Kidney (tissue), 14 donors: Measurements from ENCODE around the gene KIR3DL1. TPM values are rescaled to one million over a fixed set of nuclear protein-coding genes. Genes with fewer than 3 reads are reported as not detected.
"Not testable (repeated sequence)": the region's sequence is repeated elsewhere in the genome, so short reads cannot be mapped to it uniquely, and the experiment has no call there.

Source experiments
- DNase-seq, 5 donors: peaks; one replicate each; pipeline ENCODE4 v3.0.0-alpha.2; 2013 to 2020
- FAIRE-seq: peaks from 2 replicates; lab custom pipeline; 2012; peaks lifted over from hg19 to GRCh38; lab: Jason Lieb, UNC
- H3K27ac ChIP-seq, 2 donors: one replicate each; pipeline ENCODE4 v1.7.0; 2013; ENCODE audit warnings: low read depth in 2 of 2, low read length in 2 of 2, inconsistent platforms in 1 of 2
- H3K27me3 ChIP-seq: one replicate; pipeline ENCODE4 v1.7.1; 2013; ENCODE audit warnings: low read length, inconsistent platforms; ENCODE audit not compliant: control insufficient read depth, insufficient read depth
- H3K36me3 ChIP-seq, 3 donors: one replicate each; pipeline versions ENCODE4 v1.7.0 to v1.7.1; 2013; ENCODE audit warnings: low read length in 3 of 3, control low read depth in 1 of 3, inconsistent platforms in 1 of 3; ENCODE audit not compliant: insufficient read depth in 3 of 3, control insufficient read depth in 2 of 3
- H3K4me1 ChIP-seq, 3 donors: one replicate each; pipeline versions ENCODE4 v1.7.0 to v1.7.1; 2013; ENCODE audit warnings: low read length in 3 of 3, inconsistent platforms in 1 of 3, low read depth in 1 of 3; ENCODE audit not compliant: control insufficient read depth in 2 of 3, insufficient read depth in 2 of 3
- H3K4me3 ChIP-seq, 3 donors: one replicate each; pipeline versions ENCODE4 v1.7.0 to v1.8.1; 2013; ENCODE audit warnings: low read length in 3 of 3, control low read depth in 1 of 3, inconsistent platforms in 1 of 3
- H3K9ac ChIP-seq, 3 donors: one replicate each; pipeline versions ENCODE4 v1.7.0 to v1.7.1; 2013; ENCODE audit warnings: low read length in 3 of 3, control low read depth in 1 of 3, inconsistent platforms in 1 of 3
- H3K9me3 ChIP-seq, 3 donors: one replicate each; pipeline versions ENCODE4 v1.7.0 to v1.7.1; 2013; ENCODE audit warnings: low read length in 3 of 3, control low read depth in 1 of 3, inconsistent platforms in 1 of 3; ENCODE audit not compliant: control insufficient read depth in 2 of 3, insufficient read depth in 1 of 3
- intact Hi-C: fragments of 100-400 bp; cut with DNase I; formaldehyde crosslinking; loops from one replicate; pipeline ENCODE4 v1.11.1; 2022
- polyA plus RNA-seq: library from polyadenylated mRNA; stranded (reverse); fragments of 350-450 nt; fragmentation: Illumina TruSeq; extraction: RNeasy Lipid Tissue Mini Kit (QIAGEN cat#74804); gene quantifications from one replicate; pipeline ENCODE4 v1.2.3, GENCODE V29; 2014; ENCODE audit warnings: low read depth, low replicate concordance; ENCODE audit not compliant: insufficient read depth
- total RNA-seq: library from RNA; stranded (reverse); fragmentation: NEBNext Ultra II Directional; extraction: Animal tissue kit (Norgen Biotek cat#: 25700); gene quantifications from one replicate; pipeline ENCODE4 v1.2.1, GENCODE V29; 2021
- TF ChIP-seq, protein P1 (sequence below): IDR thresholded peaks from 3 replicates; pipeline ENCODE4 v1.5.1; 2012; ENCODE audit warnings: mild to moderate bottlenecking, moderate library complexity, borderline replicate concordance; ENCODE audit not compliant: insufficient read depth; ENCODE audit errors: extremely low read depth
- donor health status: control.
- donor health status: control.
- donor health status: control.
- donor health status: control.
- donor health status: control.
- donor health status: DM: yes; HTN: yes; CAD: no.
- donor health status: Normal renal cell carcinoma (clear cell type).

The KIR3DL1 gene
- total and polyA plus RNA-seq, 2 donors from 2014 or later, result 0.25 TPM; not detected in 1

DNA sequence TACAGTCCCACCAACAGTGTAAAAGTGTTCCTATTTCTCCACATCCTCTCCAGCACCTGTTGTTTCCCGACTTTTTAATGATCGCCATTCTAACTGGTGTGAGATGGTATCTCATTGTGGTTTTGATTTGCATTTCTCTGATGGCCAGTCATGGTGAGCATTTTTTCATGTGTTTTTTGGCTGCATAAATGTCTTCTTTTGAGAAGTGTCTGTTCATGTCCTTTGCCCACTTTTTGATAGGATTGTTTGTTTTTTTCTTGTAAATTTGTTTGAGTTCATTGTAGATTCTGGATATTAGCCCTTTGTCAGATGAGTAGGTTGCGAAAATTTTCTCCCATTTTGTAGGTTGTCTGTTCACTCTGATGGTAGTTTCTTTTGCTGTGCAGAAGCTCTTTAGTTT is 47.2 kb downstream of the KIR3DL1 start:
- intact Hi-C loops, result not testable (repeated sequence)

DNA sequence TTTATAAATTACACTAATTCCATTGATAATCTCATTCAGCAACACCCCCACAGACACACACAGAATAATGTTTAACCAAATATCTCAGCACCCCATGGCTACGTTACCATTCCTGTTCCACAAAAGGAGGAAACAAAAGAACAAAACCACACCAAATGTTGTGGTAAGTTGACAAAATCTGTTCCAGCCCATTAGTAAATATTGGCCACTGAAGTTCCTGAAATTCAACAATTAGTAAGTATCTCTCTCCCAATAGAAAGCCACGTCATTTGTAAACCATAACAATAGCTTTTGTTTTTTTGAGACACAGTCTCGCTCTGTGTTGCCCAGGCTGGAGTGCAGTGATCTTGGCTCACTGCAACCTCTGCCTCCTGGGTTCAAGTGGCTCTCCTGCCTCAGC is 55.4 kb downstream of the KIR3DL1 start:
- intact Hi-C loops, result no loop called here
- Histone ChIP-seq H3K9me3 (no peaks in the 10 kb centered on the region), H3K27me3 (no peaks in the 10 kb centered on the region), H3K27ac (no peak overlapping the region), H3K4me3 (no peak overlapping the region), H3K9ac (no peak overlapping the region), H3K36me3 (no peaks in the 10 kb centered on the region), H3K4me1 (no peaks in the 10 kb centered on the region)
- TF ChIP-seq, protein P1, sequence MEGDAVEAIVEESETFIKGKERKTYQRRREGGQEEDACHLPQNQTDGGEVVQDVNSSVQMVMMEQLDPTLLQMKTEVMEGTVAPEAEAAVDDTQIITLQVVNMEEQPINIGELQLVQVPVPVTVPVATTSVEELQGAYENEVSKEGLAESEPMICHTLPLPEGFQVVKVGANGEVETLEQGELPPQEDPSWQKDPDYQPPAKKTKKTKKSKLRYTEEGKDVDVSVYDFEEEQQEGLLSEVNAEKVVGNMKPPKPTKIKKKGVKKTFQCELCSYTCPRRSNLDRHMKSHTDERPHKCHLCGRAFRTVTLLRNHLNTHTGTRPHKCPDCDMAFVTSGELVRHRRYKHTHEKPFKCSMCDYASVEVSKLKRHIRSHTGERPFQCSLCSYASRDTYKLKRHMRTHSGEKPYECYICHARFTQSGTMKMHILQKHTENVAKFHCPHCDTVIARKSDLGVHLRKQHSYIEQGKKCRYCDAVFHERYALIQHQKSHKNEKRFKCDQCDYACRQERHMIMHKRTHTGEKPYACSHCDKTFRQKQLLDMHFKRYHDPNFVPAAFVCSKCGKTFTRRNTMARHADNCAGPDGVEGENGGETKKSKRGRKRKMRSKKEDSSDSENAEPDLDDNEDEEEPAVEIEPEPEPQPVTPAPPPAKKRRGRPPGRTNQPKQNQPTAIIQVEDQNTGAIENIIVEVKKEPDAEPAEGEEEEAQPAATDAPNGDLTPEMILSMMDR, result no peak
- DNase-seq (no peak), FAIRE-seq (no peak)

More for the DNA sequence above, 47.2 kb downstream of the KIR3DL1 start:
- not testable (repeated sequence) for H3K27ac ChIP-seq, H3K4me1 ChIP-seq, H3K9me3 ChIP-seq, H3K27me3 ChIP-seq, H3K9ac ChIP-seq, H3K36me3 ChIP-seq, FAIRE-seq, DNase-seq, H3K4me3 ChIP-seq

DNA sequence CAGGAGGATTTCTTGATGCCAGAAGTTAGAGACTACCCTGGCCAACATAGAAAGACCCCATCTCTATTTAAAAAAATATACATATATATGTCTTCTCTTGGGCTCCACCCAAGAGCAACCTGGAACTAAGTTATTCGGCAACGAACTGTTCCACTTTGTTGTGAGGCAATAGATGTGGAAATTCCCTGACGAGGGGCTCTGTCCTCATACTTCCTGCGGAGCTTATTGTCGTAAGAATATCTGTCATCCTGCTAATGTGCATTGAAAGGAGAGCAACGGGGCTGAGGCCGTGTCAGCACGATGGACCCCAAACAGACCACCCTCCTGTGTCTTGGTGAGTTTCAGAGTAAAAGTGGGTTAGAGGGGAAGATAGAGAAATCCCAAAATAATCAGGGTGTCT is 57.7 kb downstream of the KIR3DL1 start, which contains the start of gene FCAR:
Gene FCAR (plus strand): TSS at position 246 of the 400 bp plus-strand sequence. CDS start 55 bp downstream, at position 301.
- TF ChIP-seq, protein P1, result no peak
- DNase-seq (no peak), FAIRE-seq (no peak)
- H3K27ac ChIP-seq, result no peak within 1 kb of the TSS
- no peaks in the 10 kb centered on the region for H3K9me3 ChIP-seq
- H3K36me3 ChIP-seq, result no peaks in the 10 kb centered on the region
- no peaks in the 10 kb centered on the region for H3K4me1 ChIP-seq
- intact Hi-C loops, result no loop called here
- no peak within 1 kb of the TSS for H3K4me3 ChIP-seq
- H3K9ac ChIP-seq, result no peak within 1 kb of the TSS
- no peaks in the 10 kb centered on the region for H3K27me3 ChIP-seq

DNA sequence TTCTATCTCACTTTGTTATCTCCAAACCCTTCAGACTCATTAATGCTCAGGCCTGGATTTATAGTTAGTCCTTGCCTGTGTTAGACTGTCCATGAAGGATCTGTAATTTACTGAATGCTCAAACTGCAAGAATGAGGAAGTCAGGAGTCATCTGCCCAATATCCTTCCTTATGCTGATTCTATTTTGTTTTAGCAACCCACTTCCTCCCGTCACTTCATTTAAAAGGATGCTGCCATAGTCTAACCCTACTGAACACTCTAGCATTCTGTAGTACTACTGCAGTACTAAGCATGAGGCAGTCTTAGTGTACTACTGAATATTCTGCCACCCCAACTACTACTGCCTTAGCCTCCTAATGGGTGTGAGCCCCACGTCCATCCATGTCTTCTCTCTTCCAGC is 59.2 kb downstream of the KIR3DL1 start:
- intact Hi-C loops, result no loop called here
- Histone ChIP-seq H3K27ac (no peak overlapping the region), H3K4me1 (no peaks in the 10 kb centered on the region), H3K36me3 (no peaks in the 10 kb centered on the region), H3K4me3 (no peak overlapping the region), H3K9ac (no peak overlapping the region), H3K27me3 (no peaks in the 10 kb centered on the region), H3K9me3 (no peaks in the 10 kb centered on the region)
- no peak for FAIRE-seq
- TF ChIP-seq, protein P1, result no peak
- no peak for DNase-seq
